Left lung (tissue), 10 donors: ENCODE measurements around the gene OR6J1. TPM values are rescaled to one million over a fixed set of nuclear protein-coding genes. Genes with fewer than 3 reads are reported as not detected.
"Not testable (repeated sequence)": the region's sequence is repeated elsewhere in the genome, so short reads cannot be mapped to it uniquely, and the experiment has no call there.

Experiments
- ATAC-seq: fragments of 200-7000 bp; cut with Tn5 transposase; one replicate; pipeline ENCODE4 v1.9.1; 2020; ENCODE audit warnings: moderate library complexity
- DNase-seq, 4 donors: peaks; one replicate each; pipeline ENCODE4 v3.0.0-alpha.2; 2013 to 2020
- H3K27ac ChIP-seq, 2 donors: fragments of 200-600 bp; sonication (generic) in 1 of 2; one replicate each; pipeline versions ENCODE4 v1.5.0 to v1.8.0; 2020 to 2021
- H3K27me3 ChIP-seq, 2 donors: fragments of 200-600 bp; sonication (generic) in 1 of 2; one replicate each; pipeline versions ENCODE4 v1.5.0 to v1.8.0; 2020 to 2021
- H3K36me3 ChIP-seq, 2 donors: fragments of 200-600 bp; sonication (generic) in 1 of 2; one replicate each; pipeline versions ENCODE4 v1.5.0 to v1.8.0; 2020 to 2021
- H3K4me1 ChIP-seq, 2 donors: fragments of 200-600 bp; one replicate each; pipeline ENCODE4 v1.8.0; 2021
- H3K4me3 ChIP-seq, 2 donors: fragments of 200-600 bp; sonication (generic) in 1 of 2; one replicate each; pipeline versions ENCODE4 v1.5.0 to v1.8.0; 2020 to 2021; ENCODE audit warnings: mild to moderate bottlenecking in 1 of 2
- H3K9me3 ChIP-seq, 2 donors: fragments of 200-600 bp; sonication (generic) in 1 of 2; one replicate each; pipeline versions ENCODE4 v1.5.0 to v1.8.0; 2020 to 2021
- CTCF ChIP-seq, 2 donors: fragments of 200-600 bp; sonication (generic) in 1 of 2; IDR thresholded peaks; one replicate each; pipeline versions ENCODE4 v1.5.0 to v1.8.0; 2021; ENCODE audit warnings: antibody characterized with exemption in 2 of 2
- intact Hi-C, 2 donors: fragments of 100-400 bp; cut with DNase I; formaldehyde crosslinking; loops; one replicate each; pipeline versions ENCODE4 v1.11.2 to v1.14.2; 2022
- polyA plus RNA-seq, 6 donors: library from polyadenylated mRNA; unstranded; fragments of 120-200 nt; gene quantifications; one replicate each; pipeline ENCODE4 v1.2.1, GENCODE V29; 2013; ENCODE audit not compliant: insufficient read length in 6 of 6
- total RNA-seq, 2 donors: library from RNA; stranded (reverse); fragmentation: NEBNext Ultra II Directional; extraction: Animal tissue kit (Norgen Biotek cat#: 25700); gene quantifications; one replicate each; pipeline ENCODE4 v1.2.1, GENCODE V29; 2021
- donor health status: DM: no; HTN: yes; CAD: no.
- donor health status: DM: no; HTN: no; CAD: no.

OR6J1 gene
- total and polyA plus RNA-seq, 8 donors: 0.23 to 0.45 (median 0.34) TPM; not detected in 2

GRCh38 chr14:22593601-22594000, 50.6 kb downstream of the OR6J1 start:
- DNase-seq: no peak
- ATAC-seq: no peak
- intact Hi-C loops: no loop called here
- H3K36me3 ChIP-seq: no peaks in the 10 kb centered on the region
- no peak for TF ChIP-seq CTCF (IDR thresholded peaks at IDR 0.05)
- no peaks in the 10 kb centered on the region for H3K27me3 ChIP-seq
- peaks cover 6 to 17% of the 10 kb centered on the region in 2 donors for H3K4me1 ChIP-seq
- no peaks in the 10 kb centered on the region for H3K9me3 ChIP-seq
- H3K4me3 ChIP-seq: no peak overlapping the region
- H3K27ac ChIP-seq: no peak overlapping the region

GRCh38 chr14:22593189-22593588, 51.0 kb downstream of the OR6J1 start:
- DNase-seq: no peak
- no peak for TF ChIP-seq CTCF (IDR thresholded peaks at IDR 0.05)
- Histone ChIP-seq H3K9me3 (no peaks in the 10 kb centered on the region), H3K27ac (no peak overlapping the region), H3K4me3 (no peak overlapping the region), H3K27me3 (no peaks in the 10 kb centered on the region), H3K36me3 (no peaks in the 10 kb centered on the region), H3K4me1 (peaks cover 7 to 19% of the 10 kb centered on the region in 2 donors)
- no peak for ATAC-seq
- intact Hi-C loops: no loop called here

GRCh38 chr14:22589096-22589839, 54.9 kb downstream of the OR6J1 start, which contains the start of gene DAD1:
Gene DAD1, minus strand, starts transcription at chr14:22589224. Its CDS starts 67 bp downstream, at chr14:22589157.
- peaks cover 0 to 4% of the 10 kb centered on the region in 2 donors for H3K36me3 ChIP-seq
- H3K9me3 ChIP-seq: no peaks in the 10 kb centered on the region
- intact Hi-C loops: no loop called here

GRCh38 chr14:22588526-22589095, 55.5 kb downstream of the OR6J1 start:
- TF ChIP-seq CTCF (IDR thresholded peaks at IDR 0.05): no peak
- DNase-seq: peak in 1 of 4 donors; percentile 11
- Histone ChIP-seq H3K9me3 (no peaks in the 10 kb centered on the region), H3K36me3 (peaks cover 0 to 4% of the 10 kb centered on the region in 2 donors), H3K4me3 (peak overlapping the region; percentile 58 to 74), H3K27me3 (no peaks in the 10 kb centered on the region), H3K27ac (peak overlapping the region; percentile 92 to 94), H3K4me1 (peaks cover 15 to 57% of the 10 kb centered on the region in 2 donors)
- intact Hi-C loops: no loop called here
- no peak for ATAC-seq

More at GRCh38 chr14:22589096-22589839, 54.9 kb downstream of the OR6J1 start, which contains the start of gene DAD1:
- Histone ChIP-seq H3K27ac (peak within 1 kb of the TSS; percentile 94 to 96), H3K4me1 (peaks cover 15 to 51% of the 10 kb centered on the region in 2 donors), H3K27me3 (no peaks in the 10 kb centered on the region), H3K4me3 (peak within 1 kb of the TSS; percentile 58 to 74)
- ATAC-seq (peak; percentile 98), DNase-seq (peak; percentile 98 to 100 (median 100))
- TF ChIP-seq CTCF (IDR thresholded peaks at IDR 0.05): no peak

- ATAC-seq, intact Hi-C loops, H3K36me3 ChIP-seq, H3K9me3 ChIP-seq, H3K27me3 ChIP-seq, DNase-seq: not testable (repeated sequence)
- peaks cover 15 to 61% of the 10 kb centered on the region in 2 donors for H3K4me1 ChIP-seq
- peak overlapping the region in 1 of 2 donors; percentile 94 for H3K27ac ChIP-seq
- peak overlapping the region; percentile 58 to 74 for H3K4me3 ChIP-seq
Measured at GRCh38 chr14:22587677-22588422, 56.3 kb downstream of the OR6J1 start.
